Measurements from ENCODE around the gene PNMT. TPM values are rescaled to one million over a fixed set of nuclear protein-coding genes. Genes with fewer than 3 reads are reported as not detected.
A peak's percentile ranks its signal among the peaks of the same experiment; 100 is the strongest.

PNMT gene
- total RNA-seq, 1 experiment from 2014 or later, result 1.1 TPM

DNA sequence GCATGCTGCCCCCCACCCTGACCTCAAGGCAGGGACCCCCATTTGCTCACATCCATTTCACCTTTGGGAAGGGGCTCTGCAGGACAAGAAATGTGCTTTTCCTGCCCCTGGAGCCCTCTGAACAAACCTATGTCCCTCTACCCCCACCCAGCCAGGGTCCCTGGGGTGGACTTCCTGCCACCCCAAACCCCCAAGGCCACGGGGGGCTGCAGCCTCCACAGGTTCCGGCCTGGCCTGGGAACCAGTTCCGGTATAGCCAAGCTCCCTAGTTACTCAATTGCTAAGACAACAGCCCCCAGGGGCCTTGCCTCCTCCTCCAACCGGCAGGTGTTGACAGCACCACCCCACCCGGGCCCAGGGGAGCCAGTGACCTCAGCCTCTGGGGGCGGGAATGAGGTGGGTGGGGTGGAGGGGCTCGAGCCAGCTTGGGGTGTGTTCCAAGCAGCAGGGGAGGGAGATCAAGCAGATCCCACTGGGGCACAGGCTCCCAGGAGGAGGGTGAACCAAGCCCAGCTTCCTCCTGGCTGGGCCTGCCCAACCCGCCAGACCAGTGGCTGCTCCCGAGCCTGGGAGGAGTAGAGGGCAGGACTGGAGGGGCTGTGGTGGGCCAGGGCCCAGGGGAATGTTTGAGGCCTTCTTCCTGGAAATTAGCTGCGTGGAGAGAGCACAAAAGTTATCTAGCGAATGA lies 6.6 kb downstream of the PNMT start:
- Histone ChIP-seq H3K27ac (peak overlapping the region; percentile 65), H3K4me1 (replicated peaks; ENCODE audit: insufficient read depth) (peaks cover 34% of the 10 kb centered on the region), H3K79me2 (ENCODE audit: low read depth) (no peaks in the 10 kb centered on the region), H3K4me2 (peak overlapping the region; percentile 69), H3K27me3 (ENCODE audit: insufficient read depth, low read depth) (no peaks in the 10 kb centered on the region), H3F3A (ENCODE audit: insufficient read depth, low read depth) (peaks cover 32% of the 10 kb centered on the region), H3K9me3 (ENCODE audit: insufficient read depth, low read depth) (no peaks in the 10 kb centered on the region), H3K4me3 (no peak overlapping the region), H3K36me3 (ENCODE audit: low read depth) (no peaks in the 10 kb centered on the region), H3K9me2 (ENCODE audit: insufficient read depth) (no peaks in the 10 kb centered on the region), H4K20me1 (ENCODE audit: insufficient read depth) (no peaks in the 10 kb centered on the region), H2AFZ (no peak overlapping the region)
- peak; percentile 78 to 80 for DNase-seq
- ChIA-PET POLR2A (ENCODE audit: unreplicated experiment) (interaction anchor here (0.6 to 1.0 kb wide), 5 partner anchors 18 to 278 kb away, joined by 6 to 9 read pairs (median 7); partner anchors contain the start of gene ERBB2), CTCF (interaction anchor here (0.7 to 0.9 kb wide), 4 partner anchors 13 to 507 kb away, joined by 3 to 5 read pairs (median 5); no protein-coding TSS in a partner anchor)
- TF ChIP-seq, protein P1, sequence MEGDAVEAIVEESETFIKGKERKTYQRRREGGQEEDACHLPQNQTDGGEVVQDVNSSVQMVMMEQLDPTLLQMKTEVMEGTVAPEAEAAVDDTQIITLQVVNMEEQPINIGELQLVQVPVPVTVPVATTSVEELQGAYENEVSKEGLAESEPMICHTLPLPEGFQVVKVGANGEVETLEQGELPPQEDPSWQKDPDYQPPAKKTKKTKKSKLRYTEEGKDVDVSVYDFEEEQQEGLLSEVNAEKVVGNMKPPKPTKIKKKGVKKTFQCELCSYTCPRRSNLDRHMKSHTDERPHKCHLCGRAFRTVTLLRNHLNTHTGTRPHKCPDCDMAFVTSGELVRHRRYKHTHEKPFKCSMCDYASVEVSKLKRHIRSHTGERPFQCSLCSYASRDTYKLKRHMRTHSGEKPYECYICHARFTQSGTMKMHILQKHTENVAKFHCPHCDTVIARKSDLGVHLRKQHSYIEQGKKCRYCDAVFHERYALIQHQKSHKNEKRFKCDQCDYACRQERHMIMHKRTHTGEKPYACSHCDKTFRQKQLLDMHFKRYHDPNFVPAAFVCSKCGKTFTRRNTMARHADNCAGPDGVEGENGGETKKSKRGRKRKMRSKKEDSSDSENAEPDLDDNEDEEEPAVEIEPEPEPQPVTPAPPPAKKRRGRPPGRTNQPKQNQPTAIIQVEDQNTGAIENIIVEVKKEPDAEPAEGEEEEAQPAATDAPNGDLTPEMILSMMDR (conservative IDR thresholded peaks at IDR 0.05), result no peak
- no peak for TF ChIP-seq EZH2 (IDR thresholded peaks at IDR 0.05; ENCODE audit: low read depth)
- intact Hi-C loops (cut with micrococcal nuclease; ENCODE audit: unreplicated experiment), result loop anchor here (2.0 to 5.0 kb wide), 2 partner anchors 30 to 62 kb away; partner anchors contain the start of gene GRB7
- no TSS peak for BruUV-seq (replicated peaks)

DNA sequence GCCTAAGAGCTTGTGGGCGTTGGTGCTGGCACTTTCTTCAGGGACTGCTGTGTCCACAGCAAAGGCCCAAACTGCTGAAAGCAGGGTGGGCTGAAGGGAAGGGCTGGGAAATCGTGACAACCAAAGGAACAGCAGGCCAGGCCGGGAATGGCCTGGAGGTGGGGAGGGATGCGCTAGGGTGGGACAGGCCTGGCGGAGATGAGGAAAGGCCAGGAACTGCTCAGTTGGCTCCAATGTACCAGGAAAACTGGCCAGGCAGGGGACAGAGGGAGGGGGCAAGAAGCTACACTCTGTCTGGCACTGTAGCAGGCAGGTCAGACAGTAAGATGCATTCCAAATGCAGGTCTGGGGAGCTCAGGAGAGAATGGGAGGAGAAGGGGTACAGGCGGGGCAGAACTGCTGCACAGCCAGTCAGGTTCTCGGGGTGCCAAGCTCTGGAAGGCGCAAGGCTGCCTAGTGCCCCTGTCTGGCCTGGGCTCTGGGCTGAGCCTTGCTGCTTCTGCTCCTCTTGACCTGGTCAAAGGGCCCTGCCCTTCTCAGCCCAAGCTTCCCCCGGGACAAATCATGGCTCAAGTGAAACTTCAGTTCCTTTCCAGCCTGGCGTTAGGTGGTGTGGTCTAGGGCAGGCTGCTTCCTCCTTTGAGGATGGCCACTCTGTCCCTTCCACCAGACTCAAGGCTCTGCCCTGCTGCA lies 7.3 kb downstream of the PNMT start:
- ChIA-PET CTCF (interaction anchor here (0.7 to 0.9 kb wide), 3 partner anchors 14 to 54 kb away, joined by 3 to 5 read pairs (median 5); no protein-coding TSS in a partner anchor), POLR2A (ENCODE audit: unreplicated experiment) (interaction anchor here (0.6 to 1.0 kb wide), 4 partner anchors 8 to 30 kb away, joined by 4 to 9 read pairs (median 6); partner anchors contain the start of gene ERBB2)
- intact Hi-C loops (cut with micrococcal nuclease; ENCODE audit: unreplicated experiment), result loop anchor here (2.0 to 5.0 kb wide), 2 partner anchors 29 to 62 kb away; partner anchors contain the start of gene GRB7
- BruUV-seq (replicated peaks), result no TSS peak
- TF ChIP-seq EZH2 (IDR thresholded peaks at IDR 0.05; ENCODE audit: low read depth), result no peak
- TF ChIP-seq, protein P1 (conservative IDR thresholded peaks at IDR 0.05), result no peak
- H3K4me1 ChIP-seq (replicated peaks; ENCODE audit: insufficient read depth), result peaks cover 34% of the 10 kb centered on the region
- no peak overlapping the region for H3K4me3 ChIP-seq
- H3K27ac ChIP-seq, result peak overlapping the region; percentile 65
- no peak overlapping the region for H2AFZ ChIP-seq
- H3K27me3 ChIP-seq (ENCODE audit: insufficient read depth, low read depth), result no peaks in the 10 kb centered on the region
- peak overlapping the region; percentile 69 for H3K4me2 ChIP-seq
- peak in 1 of 2 experiments; percentile 9 for DNase-seq
- no peaks in the 10 kb centered on the region for H4K20me1 ChIP-seq (ENCODE audit: insufficient read depth)
- no peaks in the 10 kb centered on the region for H3K9me3 ChIP-seq (ENCODE audit: insufficient read depth, low read depth)
- H3K36me3 ChIP-seq (ENCODE audit: low read depth), result no peaks in the 10 kb centered on the region
- no peaks in the 10 kb centered on the region for H3K79me2 ChIP-seq (ENCODE audit: low read depth)
- H3K9me2 ChIP-seq (ENCODE audit: insufficient read depth), result no peaks in the 10 kb centered on the region
- peaks cover 29% of the 10 kb centered on the region for H3F3A ChIP-seq (ENCODE audit: insufficient read depth, low read depth)

DNA sequence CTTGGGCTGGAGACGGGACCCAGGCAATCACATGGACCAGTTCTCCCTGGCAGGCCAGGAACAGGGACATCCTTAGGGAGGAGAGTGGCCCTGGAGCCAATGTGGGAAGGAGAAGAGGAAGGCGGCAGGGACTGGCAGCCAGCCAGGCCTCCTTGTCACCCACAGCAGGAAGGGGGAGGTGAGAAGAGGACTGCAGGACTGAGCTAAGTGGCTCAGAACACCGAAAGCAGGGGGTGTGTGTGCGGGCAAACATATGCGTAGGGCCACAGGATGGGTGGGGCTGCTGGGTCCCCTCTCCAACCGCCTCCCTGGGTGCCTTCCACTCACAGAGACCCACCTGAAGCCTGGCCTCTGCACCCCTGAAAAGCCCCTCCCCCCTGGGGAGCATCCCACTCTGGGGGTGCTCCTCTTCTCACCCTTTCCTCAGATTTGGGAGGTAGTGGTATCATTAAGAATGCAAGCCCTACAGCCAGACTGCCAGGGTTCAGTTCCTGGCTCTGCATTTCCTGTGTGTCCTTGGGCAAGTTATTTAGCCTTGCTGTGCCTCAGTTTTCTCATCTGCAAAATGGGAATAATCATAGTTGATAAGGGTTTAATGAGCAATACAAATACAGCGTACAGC lies 8.1 kb downstream of the PNMT start:
- Histone ChIP-seq H3K36me3 (ENCODE audit: low read depth) (no peaks in the 10 kb centered on the region), H3K9me3 (ENCODE audit: insufficient read depth, low read depth) (no peaks in the 10 kb centered on the region), H3K4me1 (replicated peaks; ENCODE audit: insufficient read depth) (peaks cover 34% of the 10 kb centered on the region), H3F3A (ENCODE audit: insufficient read depth, low read depth) (peaks cover 27% of the 10 kb centered on the region), H3K27me3 (ENCODE audit: insufficient read depth, low read depth) (no peaks in the 10 kb centered on the region), H3K27ac (peak overlapping the region; percentile 65), H3K9me2 (ENCODE audit: insufficient read depth) (no peaks in the 10 kb centered on the region), H4K20me1 (ENCODE audit: insufficient read depth) (no peaks in the 10 kb centered on the region), H3K4me3 (no peak overlapping the region), H3K79me2 (ENCODE audit: low read depth) (no peaks in the 10 kb centered on the region), H2AFZ (no peak overlapping the region), H3K4me2 (peak overlapping the region; percentile 69)
- ChIA-PET POLR2A (ENCODE audit: unreplicated experiment) (no interaction called here), CTCF (no interaction called here)
- TF ChIP-seq, protein P1 (conservative IDR thresholded peaks at IDR 0.05), result no peak
- no peak for TF ChIP-seq EZH2 (IDR thresholded peaks at IDR 0.05; ENCODE audit: low read depth)
- intact Hi-C loops (cut with micrococcal nuclease; ENCODE audit: unreplicated experiment), result loop anchor here (5.0 kb wide), 1 partner anchor 61 kb away; the partner anchor contains the start of gene GRB7
- BruUV-seq (replicated peaks), result no TSS peak
- DNase-seq, result peak in 1 of 2 experiments; percentile 58
